CMK (cell line): ENCODE results near the gene TRRAP.
"Not testable (repeated sequence)": the region's sequence is repeated elsewhere in the genome, so short reads cannot be mapped to it uniquely, and the experiment has no call there.

Experiments
- DNase-seq: peaks from one replicate; pipeline ENCODE4 v3.0.0-alpha.2; 2010; ENCODE audit warnings: low read depth

TRRAP gene

GRCh38 chr7:98866765-98867164 is 11.6 kb upstream of the TRRAP start:
- no peak for DNase-seq

DNA sequence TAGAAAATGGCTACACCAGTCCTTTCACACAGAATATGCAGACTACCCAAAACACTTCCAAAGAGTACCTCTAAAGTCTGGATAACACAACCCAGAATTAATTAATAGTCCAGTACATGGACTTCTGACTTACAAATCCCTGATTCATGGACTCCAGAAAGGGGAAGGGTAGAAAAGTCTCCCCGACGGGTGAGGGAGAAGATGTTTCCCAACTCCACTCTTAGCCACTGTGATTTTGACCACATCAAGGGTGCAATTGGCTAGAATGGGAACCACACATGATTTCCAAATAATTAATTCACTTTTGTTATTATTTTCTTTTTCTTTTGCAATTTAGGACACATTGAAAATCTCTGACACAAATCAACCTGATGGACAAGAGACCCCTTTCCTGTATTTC is 9.9 kb upstream of the TRRAP start:
- no peak for DNase-seq

- DNase-seq, result no peak
Measured at GRCh38 chr7:98869027-98869596, 9.2 kb upstream of the TRRAP start.

DNA sequence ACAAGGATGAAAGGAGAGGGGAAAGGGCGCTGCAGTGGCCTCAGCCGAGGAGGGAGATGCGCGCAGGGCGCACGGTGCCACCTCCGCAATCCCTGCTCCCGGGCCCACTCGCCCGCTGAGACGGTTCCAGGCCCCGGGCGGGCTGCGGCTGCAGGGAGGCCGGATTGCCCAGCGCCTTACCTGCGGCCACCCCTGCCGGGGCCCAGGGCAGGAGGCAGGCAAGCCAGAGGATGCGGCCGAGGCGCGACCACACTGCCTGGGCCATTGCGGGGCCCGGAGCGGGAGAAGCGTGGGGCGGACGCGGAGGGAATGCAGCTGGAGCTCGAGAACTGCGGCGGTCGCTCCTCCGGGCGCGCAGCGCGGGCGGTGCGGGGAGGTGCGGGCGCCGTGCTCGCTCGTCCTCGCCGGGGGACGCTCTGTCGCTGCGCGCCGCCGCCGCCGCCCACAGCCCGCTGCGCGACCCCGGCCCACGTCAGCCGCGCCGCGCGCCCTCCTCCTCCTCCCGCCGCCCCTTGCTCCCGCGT is 8.7 kb upstream of the TRRAP start, which contains the start of gene TMEM130:
Gene TMEM130, minus strand, starts transcription at position 418 of the 524 bp plus-strand sequence. Its CDS starts 153 bp downstream, at position 265.
- no peak for DNase-seq

GRCh38 chr7:98870121-98870651 is 8.1 kb upstream of the TRRAP start:
- peak; percentile 45 for DNase-seq

- DNase-seq, result no peak
Measured at GRCh38 chr7:98870807-98871491, 7.4 kb upstream of the TRRAP start.

GRCh38 chr7:98872328-98872924 is 5.9 kb upstream of the TRRAP start:
- DNase-seq, result no peak

DNA sequence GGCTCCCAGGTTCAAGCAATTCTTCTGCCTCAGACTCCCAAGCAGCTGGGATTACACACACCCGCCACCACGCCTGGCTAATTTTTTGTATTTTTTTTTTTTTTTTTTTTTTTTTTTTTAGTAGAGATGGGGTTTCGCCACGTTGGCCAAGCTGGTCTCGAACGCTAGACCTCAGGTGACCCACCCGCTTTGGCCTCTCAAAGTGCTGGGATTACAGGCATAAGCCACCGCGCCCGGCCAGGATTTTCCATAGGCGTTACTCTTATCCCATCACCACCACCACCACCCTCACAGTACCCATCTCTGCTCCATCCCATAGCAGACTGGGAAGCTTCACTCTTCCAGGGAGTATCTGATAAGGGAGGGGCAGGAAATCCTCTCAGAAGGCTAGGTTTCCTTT is 4.7 kb upstream of the TRRAP start:
- DNase-seq, result not testable (repeated sequence)

GRCh38 chr7:98874942-98875341 is 3.4 kb upstream of the TRRAP start:
- no peak for DNase-seq

DNA sequence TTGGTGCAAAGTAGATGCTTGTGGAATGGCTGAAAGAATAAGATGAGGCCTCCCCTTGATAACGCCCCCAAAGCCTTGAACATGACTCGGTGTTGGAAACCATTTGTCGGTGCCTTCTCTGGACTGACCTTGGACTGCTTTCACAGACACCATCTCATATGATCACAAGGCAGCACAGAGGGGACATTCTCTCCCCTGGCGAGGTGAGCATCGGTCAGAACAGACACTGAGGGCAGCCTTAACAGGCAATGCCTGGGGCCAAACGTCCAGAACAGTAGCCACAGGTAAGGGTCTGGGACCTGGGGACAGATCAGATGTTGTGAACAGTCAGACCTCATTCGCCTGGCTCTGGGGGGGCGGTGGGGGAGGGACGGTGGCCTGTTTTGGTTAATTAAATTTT is 2.8 kb upstream of the TRRAP start:
- DNase-seq, result no peak

GRCh38 chr7:98877146-98877545 is 1.2 kb upstream of the TRRAP start:
- no peak for DNase-seq

GRCh38 chr7:98877692-98878364 is 504 bp upstream of the TRRAP start:
- DNase-seq, result no peak

DNA sequence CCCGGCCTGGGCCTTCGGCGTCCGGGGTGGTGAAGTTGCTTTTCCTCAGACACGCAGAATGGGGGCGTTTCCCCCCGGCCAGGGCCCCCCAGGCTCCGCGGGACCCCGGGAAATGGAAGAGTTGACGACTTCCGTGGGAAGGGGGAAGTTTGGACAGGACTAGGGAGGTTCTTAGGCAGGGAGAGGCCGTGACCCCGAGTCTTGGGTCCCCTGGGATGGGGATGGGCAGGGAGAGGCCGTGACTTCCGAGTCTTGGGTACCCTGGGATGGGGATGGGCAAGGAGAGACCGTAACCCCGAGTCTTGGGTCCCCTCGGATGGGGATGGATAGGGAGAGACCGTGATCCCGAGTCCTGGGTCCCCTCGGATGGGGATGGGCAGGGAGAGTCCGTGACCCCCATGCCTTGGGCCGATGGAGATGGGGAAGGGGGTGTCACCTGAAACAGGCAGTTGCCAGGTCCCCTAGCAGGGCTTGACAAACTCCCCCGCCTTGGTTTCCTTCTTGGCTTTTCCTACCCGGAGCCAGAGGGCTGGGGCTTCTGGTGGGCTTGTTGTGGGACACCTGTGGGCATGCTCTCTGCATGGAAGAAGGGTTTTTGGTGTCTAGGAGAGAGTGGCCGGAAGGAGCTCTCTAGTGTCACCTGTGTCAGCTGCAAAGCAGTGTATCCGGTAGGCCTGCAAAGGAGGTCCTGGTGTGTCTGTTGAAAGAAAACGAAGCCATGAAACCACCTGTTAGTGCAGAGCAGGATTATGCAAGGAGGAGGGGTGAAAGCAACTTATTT is 1.1 kb downstream of the TRRAP start:
- DNase-seq, result no peak

DNA sequence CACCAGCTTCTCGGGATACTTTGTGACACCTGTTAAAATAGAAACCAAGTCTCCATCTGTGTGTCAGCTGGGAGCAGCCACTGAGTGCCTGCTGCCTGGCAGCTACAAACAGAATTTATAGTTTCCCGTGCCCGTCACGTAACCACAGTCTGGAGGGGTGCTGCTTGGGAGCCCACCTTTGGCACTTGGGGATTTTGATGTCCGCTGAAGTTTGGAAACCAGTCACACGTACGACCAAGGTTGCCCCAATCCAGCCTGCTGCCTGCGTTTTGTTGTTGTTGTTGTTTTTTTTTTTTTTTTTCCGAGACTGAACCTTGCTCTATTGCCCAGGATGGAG is 1.6 kb downstream of the TRRAP start:
- no peak for DNase-seq

DNA sequence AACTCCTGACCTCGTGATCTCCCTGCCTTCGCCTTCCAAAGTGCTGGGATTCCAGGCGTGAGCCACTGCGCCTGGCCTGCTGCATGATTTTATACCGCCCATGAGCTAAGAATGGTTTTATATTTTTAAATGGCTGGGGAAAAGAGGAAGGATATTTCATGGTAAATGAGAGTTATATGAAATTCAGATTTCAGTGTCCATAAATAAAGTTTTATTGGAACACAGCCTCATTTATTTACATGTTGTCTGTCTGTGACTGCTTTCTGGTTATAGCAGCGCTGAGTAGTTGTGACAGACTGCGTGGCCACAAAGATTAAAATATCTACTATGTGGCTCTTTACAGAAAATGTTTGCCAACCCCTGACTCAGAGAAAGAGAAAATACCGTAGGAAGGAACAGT is 2.2 kb downstream of the TRRAP start:
- DNase-seq, result no peak

GRCh38 chr7:98881561-98882315 is 3.4 kb downstream of the TRRAP start:
- no peak for DNase-seq

- no peak for DNase-seq
Measured at GRCh38 chr7:98884416-98884815, 6.1 kb downstream of the TRRAP start.

GRCh38 chr7:98887038-98887437 is 8.7 kb downstream of the TRRAP start:
- no peak for DNase-seq

- no peak for DNase-seq
Measured at GRCh38 chr7:98892609-98893008, 14.3 kb downstream of the TRRAP start.

DNA sequence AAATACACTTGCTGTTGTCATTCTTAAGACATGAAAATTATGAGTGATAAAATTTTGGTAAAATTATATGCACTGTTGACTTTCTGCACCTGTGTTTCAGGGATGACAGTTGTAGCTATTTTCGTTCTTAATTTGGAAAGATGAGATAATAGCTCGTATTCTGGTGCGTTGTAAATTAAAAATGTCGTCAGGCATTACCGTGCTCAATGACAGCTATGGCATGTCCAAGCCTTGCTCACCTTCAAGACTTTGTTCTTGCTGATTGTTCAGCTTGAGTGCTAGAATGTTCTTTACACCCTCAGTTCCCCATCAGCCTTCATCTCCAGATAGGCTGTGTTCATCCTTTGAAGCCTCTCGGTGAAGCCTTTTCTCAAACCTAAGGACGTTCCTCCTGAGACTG is 21.5 kb downstream of the TRRAP start:
- DNase-seq, result no peak

- no peak for DNase-seq
Measured at GRCh38 chr7:98900815-98901214, 22.5 kb downstream of the TRRAP start.
